HuH-7.5 (cell line): Measurements from ENCODE around the gene FBRS.
"Not testable (repeated sequence)": the region's sequence is repeated elsewhere in the genome, so short reads cannot be mapped to it uniquely, and the experiment has no call there.

ENCODE experiments used
- DNase-seq: peaks from one replicate; pipeline ENCODE4 v3.0.0; 2011; ENCODE audit warnings: low spot score

The FBRS gene

GRCh38 chr16:30665155-30665829, 7.1 kb downstream of the FBRS start:
- no peak for DNase-seq

GRCh38 chr16:30665830-30666190, 7.6 kb downstream of the FBRS start:
- no peak for DNase-seq

GRCh38 chr16:30666681-30667080, 8.4 kb downstream of the FBRS start:
- no peak for DNase-seq

- no peak for DNase-seq
Observed at GRCh38 chr16:30667361-30667905, 9.2 kb downstream of the FBRS start.

- no peak for DNase-seq
Observed at GRCh38 chr16:30668393-30668792, 10.2 kb downstream of the FBRS start.

GRCh38 chr16:30669026-30669902, 11.0 kb downstream of the FBRS start:
- DNase-seq: no peak

- DNase-seq: no peak
Observed at GRCh38 chr16:30669903-30670824, 11.9 kb downstream of the FBRS start.

- no peak for DNase-seq
Observed at GRCh38 chr16:30675143-30675542, 16.9 kb downstream of the FBRS start.

DNA sequence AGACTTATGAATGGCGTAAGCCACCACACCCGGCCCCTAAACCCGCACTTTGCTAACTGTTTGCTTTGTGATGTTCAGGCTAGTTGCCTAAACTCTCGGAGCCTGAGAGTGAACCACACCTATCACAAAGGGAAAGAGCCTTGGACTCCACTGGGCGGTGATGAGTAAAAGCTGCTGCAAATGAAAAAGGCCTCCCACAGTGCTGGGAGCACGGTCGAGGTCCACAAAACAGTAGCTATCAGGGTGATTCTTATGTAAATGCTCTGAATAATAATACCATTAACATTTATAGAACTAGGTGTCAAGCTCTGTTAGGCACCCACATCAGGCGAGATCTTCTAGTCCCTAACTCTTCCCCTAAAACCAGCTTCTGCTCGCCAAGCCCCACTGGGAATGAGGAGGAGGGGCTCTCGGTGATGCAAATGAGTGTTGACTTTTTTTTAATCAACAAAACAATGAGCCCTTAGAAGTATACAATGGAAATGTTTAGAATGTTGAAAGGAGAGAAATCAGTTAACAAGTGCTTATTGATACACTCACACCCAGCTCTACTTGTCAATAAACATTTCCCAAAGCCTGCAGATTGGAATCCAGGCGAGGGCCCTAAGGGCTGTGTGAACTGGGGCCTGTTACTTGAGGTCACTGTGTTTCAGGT, 19.8 kb downstream of the FBRS start:
- no peak for DNase-seq

- no peak for DNase-seq
Observed at GRCh38 chr16:30678586-30678970, 20.3 kb downstream of the FBRS start.

DNA sequence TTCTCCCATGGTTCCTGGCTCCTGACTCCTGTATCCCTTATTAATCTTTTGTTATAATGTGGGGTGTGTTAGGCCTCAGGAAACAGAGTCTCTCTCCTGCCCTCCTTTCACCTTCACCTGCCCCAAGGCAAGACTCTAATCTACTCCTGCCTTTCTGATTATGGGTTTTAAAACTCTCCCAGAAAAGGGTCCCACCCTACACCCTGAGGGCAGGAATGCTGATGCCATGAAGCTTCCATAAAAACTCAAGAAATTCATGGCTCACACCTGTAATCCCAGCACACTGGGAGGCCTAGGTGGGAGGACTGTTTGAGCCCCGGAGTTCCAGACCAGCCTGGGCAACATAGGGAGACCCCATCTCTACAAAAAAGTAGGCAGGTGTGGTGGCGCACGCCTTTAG, 22.1 kb downstream of the FBRS start:
- DNase-seq: no peak

- DNase-seq: no peak
Observed at GRCh38 chr16:30688701-30689100, 30.5 kb downstream of the FBRS start.

DNA sequence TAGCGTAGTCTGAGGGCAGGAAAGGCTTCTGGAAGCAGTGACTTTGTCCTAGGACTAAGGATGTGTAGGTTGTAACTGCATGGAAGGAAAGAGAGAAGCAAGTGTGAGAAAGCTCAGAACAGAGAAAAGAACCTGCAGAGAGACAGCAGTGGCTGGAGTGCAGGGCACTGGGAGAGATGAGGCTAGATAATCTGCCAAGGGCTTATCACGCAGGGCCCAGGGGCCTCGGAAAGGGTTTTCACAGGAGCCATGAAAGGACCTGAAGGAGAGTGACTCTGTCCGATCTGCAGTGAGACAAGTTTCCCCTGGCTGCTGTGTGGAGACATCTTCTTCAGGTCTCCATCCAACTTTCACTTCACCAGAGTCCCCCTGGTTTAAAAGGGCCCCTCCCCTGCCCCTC, 33.7 kb downstream of the FBRS start:
- no peak for DNase-seq

DNA sequence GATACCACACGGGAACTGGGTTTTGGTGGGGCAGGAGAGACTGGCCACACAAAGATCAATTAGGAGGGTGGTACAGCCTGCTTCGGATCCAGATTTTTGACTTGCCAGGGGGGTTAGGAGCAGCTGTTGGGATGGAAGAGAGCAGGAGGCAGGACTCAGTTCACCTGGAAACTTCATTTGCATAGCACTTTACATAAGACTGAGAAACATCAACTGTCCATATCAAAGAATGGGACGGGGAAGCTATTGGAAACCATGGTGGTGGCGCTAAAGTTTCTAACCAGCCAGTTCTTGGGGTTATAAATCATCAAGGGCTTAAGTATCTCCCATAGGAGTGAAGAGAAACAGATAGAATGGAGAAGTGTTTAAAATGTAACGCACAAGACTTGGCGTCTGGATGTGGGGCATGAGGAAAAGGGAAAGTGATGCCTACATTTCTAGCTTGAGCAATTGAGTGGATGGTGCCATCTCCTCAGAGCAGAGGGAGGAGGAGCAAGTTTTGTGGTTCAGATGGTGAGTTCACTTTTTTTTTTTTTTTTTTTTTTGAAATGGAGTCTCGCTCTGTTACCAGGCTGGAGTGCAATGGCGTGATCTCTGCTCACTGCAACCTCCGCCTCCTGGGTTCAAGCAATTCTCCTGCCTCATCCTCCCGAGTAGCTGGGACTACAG, 34.3 kb downstream of the FBRS start:
- no peak for DNase-seq

DNA sequence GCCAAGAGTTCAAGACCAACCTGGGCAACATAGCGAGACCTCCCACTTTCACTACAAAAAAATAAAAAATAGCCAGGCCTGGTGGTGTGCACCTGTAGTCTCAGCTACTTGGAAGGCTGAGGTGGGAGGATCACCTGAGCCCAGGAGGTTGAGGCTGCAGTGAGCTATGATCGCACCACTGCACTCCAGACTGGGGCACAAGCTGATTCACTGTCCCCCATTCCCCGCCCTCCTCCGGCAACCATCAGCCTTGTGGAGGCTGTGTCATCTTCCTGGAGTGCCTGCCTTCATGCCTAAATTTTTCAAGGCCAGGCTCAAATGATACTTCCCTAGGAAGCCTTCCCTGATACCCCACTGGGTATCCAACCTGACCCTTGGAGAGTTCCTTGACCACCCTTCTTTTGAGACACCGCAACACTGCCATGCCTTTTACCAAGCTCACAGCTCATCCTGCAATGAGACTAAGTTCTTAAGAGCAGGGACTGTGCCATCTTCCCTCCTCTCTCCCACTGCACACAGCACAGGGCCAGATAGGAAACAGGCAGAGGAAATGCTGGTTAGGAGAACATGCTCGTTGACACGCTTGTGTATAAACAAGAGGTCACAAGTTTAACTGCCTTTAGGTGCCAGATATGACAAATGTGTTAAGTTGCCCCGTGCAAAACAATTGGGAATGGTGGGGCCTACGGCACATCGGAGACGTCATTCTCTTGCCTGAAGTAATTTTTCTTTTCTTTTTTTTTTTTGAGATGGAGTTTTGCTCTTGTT, 36.9 kb downstream of the FBRS start:
- no peak for DNase-seq

DNA sequence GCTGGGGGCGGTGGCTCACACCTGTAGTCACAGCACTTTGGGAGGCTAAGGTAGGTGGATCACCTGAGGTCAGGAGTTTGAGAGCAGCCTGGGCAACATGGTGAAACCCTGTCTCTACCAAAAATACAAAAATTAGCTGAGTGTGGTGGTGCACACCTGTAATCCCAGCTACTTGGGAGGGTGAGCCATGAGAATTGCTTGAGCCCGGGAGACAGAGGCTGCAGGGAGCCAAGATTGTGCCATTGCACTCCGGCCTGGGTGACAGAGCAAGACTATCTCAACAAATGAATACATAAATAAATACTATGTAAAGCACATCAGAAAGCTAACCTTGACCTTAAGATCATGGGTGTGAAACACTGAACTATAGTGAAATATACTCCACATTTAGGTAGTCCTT, 38.4 kb downstream of the FBRS start:
- DNase-seq: not testable (repeated sequence)

DNA sequence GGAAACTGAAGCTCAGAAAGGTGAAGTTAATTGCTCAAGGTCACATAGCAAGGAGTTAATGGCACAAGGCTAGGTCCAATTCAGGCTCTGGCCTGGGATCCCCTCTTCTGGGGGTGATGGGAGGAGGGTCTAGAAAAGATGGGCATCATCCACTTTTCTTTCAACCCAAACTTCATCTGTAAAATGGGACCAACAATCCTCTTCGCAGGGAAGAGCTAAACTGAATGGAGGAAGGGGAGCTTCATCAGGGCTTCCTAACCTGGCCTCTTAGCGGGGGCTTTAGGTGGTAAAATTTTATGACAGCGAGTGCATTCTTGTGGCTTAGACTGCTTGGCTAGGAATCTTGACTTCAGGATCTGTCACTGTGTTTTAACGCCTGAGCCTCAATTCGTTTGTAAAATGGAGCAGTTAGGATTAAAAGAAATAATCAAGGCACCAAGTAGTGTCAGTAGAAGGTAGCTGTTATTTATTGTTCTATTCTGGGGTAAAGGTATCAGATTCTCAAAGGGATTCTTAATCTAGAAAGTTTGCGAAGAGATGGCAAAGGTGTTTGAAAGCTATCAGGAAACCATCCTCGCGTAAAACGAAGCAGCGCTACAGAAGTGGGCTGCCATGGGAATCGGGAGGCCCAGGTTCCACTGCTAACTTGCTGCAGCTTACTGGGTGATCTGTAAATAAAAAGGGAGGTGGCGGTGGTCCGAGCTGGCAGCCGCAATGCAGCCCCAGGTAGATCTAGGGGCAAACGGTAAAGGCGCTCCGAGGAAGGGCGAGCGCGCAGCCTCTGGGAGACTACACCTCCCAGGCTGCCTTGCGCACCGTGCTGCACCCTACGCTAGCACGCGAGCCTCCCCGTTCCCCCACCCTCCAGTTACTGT, 39.3 kb downstream of the FBRS start:
- DNase-seq: peak; percentile 82

DNA sequence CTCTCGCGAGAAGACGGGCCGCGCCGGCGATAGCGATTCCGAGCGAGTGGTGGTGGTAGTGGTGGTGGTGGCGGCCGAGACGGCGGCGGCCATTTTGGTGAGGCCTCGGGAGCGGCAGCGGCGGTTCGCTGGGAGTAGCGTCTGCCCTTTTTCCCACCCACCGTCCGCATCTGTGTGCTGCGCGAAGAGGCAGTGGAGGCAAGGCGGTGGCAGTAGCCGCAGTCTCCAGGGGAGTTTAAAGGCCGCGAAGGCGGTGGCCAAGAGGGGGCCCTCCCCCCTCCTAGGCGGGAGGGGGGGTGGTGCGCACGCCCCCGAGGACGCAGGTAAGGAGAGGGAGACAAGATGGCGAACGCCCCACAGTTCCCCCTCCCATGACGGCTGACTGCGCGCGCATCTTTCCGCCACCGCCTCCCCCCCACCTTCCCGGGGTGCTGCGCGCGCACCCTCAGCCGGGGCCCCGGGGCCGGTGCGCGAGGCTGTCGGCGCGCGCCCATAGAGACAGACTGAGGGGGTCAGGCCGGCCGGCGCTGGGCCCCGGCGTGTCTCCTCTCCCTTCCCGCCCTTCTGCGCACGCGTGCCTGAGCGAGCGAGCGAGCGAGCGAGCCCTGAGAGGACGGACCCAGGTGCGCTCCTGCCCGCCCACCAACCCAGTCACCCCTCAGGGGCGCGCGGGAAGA, 40.0 kb downstream of the FBRS start:
- peak; percentile 93 for DNase-seq
